Measurements from ENCODE around the gene SEC23B. TPM values are rescaled to one million over a fixed set of nuclear protein-coding genes. Genes with fewer than 3 reads are reported as not detected.

The SEC23B gene
- polyA plus RNA-seq, 3 donors, result 38.9 to 88.1 (median 68.4) TPM

DNA sequence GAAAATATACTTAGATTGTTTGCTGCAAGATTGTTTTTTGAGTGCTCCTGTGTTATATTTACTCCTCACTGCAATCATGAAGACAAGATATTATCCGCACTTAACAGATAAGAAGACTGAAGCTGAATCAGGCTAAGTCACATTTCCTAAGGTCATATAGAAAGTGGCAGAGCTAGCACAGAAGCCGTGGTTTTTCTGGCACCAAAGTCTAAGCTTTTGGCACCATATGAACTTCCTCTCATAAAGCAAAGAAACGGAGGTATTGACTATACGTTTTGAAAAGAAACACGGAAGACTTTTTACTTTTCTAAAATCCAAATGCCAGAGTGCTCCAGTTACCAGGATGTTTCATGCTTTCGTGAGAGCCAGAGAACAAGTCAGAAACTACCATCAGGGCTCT, 70.8 kb downstream of the SEC23B start:
- Histone ChIP-seq H3K27me3 (ENCODE audit: control insufficient read depth in 2 of 2, insufficient read depth in 2 of 2, low read length in 2 of 2) (no peaks in the 10 kb centered on the region), H3K36me3 (replicated peaks in 1 of 2; ENCODE audit: control insufficient read depth in 1 of 2, insufficient read depth in 2 of 2, low read length in 2 of 2) (no peaks in the 10 kb centered on the region), H3K9ac (ENCODE audit: insufficient read depth, low read length, poor library complexity, severe bottlenecking) (no peak overlapping the region), H3K4me3 (replicated peaks in 1 of 3; ENCODE audit: low read depth in 2 of 3, low read length in 3 of 3) (no peak overlapping the region), H3K4me1 (ENCODE audit: control insufficient read depth in 1 of 2, insufficient read depth in 2 of 2, low read length in 2 of 2) (peaks cover 0 to 3% of the 10 kb centered on the region in 2 donors), H3K27ac (ENCODE audit: low read depth in 1 of 2, low read length in 2 of 2) (no peak overlapping the region), H2AFZ (ENCODE audit: insufficient read depth, low read depth, low read length, poor library complexity, severe bottlenecking) (peak overlapping the region; percentile 79), H3K4me2 (replicated peaks; ENCODE audit: extremely low read depth, low read length, poor library complexity, severe bottlenecking) (no peak overlapping the region), H4K20me1 (ENCODE audit: insufficient read depth, low read length) (no peaks in the 10 kb centered on the region), H3K9me3 (replicated peaks in 1 of 2; ENCODE audit: control insufficient read depth in 1 of 2, insufficient read depth in 1 of 2, low read length in 2 of 2) (no peaks in the 10 kb centered on the region), H3K79me2 (ENCODE audit: insufficient read depth, low read length) (no peaks in the 10 kb centered on the region)
- TF ChIP-seq, protein P1, sequence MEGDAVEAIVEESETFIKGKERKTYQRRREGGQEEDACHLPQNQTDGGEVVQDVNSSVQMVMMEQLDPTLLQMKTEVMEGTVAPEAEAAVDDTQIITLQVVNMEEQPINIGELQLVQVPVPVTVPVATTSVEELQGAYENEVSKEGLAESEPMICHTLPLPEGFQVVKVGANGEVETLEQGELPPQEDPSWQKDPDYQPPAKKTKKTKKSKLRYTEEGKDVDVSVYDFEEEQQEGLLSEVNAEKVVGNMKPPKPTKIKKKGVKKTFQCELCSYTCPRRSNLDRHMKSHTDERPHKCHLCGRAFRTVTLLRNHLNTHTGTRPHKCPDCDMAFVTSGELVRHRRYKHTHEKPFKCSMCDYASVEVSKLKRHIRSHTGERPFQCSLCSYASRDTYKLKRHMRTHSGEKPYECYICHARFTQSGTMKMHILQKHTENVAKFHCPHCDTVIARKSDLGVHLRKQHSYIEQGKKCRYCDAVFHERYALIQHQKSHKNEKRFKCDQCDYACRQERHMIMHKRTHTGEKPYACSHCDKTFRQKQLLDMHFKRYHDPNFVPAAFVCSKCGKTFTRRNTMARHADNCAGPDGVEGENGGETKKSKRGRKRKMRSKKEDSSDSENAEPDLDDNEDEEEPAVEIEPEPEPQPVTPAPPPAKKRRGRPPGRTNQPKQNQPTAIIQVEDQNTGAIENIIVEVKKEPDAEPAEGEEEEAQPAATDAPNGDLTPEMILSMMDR (IDR thresholded peaks at IDR 0.05), result no peak
- no peak overlapping the region for H3K27ac Mint-ChIP-seq
- no peak overlapping the region for H3K4me3 Mint-ChIP-seq
- H3K4me1 Mint-ChIP-seq, result peaks cover 5% of the 10 kb centered on the region
- DNase-seq, result no peak
- no CpG with 5 or more reads among the region's 6 CpGs for WGBS (ENCODE audit: insufficient coverage)
- H3K9me3 Mint-ChIP-seq, result no peaks in the 10 kb centered on the region
- H3K36me3 Mint-ChIP-seq, result no peaks in the 10 kb centered on the region
- intact Hi-C loops (cut with micrococcal nuclease), result no loop called here
- H3K27me3 Mint-ChIP-seq (ENCODE audit: low read depth in 3 of 3), result peaks cover 0 to 3% (median 0%) of the 10 kb centered on the region in 3 donors

DNA sequence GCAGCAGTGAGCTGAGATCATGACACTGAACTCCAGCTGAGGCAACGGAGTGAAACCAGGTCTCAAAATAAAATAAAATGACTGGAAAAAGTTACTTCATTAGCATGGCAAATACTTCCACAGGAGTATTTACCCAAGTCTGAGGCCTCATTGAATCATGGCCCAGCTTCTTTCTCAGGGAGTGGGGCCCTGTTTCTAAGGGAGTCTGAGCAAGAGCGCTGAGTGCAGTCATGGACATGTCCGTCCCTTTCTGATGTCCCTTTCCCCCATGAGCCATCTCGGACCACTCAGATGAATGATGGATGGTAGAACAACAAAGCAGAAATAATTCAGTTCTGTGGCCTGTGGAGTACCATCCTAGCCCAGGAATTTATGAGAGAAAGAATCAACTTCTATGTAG, 72.3 kb downstream of the SEC23B start:
- H3K36me3 ChIP-seq (replicated peaks in 1 of 2; ENCODE audit: control insufficient read depth in 1 of 2, insufficient read depth in 2 of 2, low read length in 2 of 2), result no peaks in the 10 kb centered on the region
- H2AFZ ChIP-seq (ENCODE audit: insufficient read depth, low read depth, low read length, poor library complexity, severe bottlenecking), result no peak overlapping the region
- H3K27ac Mint-ChIP-seq, result no peak overlapping the region
- no peak overlapping the region for H3K27ac ChIP-seq (ENCODE audit: low read depth in 1 of 2, low read length in 2 of 2)
- H3K4me2 ChIP-seq (replicated peaks; ENCODE audit: extremely low read depth, low read length, poor library complexity, severe bottlenecking), result no peak overlapping the region
- no peaks in the 10 kb centered on the region for H3K79me2 ChIP-seq (ENCODE audit: insufficient read depth, low read length)
- peaks cover 0 to 3% of the 10 kb centered on the region in 2 donors for H3K4me1 ChIP-seq (ENCODE audit: control insufficient read depth in 1 of 2, insufficient read depth in 2 of 2, low read length in 2 of 2)
- DNase-seq, result no peak
- TF ChIP-seq, protein P1 (IDR thresholded peaks at IDR 0.05), result no peak
- no peak overlapping the region for H3K4me3 ChIP-seq (replicated peaks in 1 of 3; ENCODE audit: low read depth in 2 of 3, low read length in 3 of 3)
- H3K4me1 Mint-ChIP-seq, result peaks cover 5% of the 10 kb centered on the region
- intact Hi-C loops (cut with micrococcal nuclease), result loop anchor here (10.0 kb wide), 3 partner anchors 115 to 295 kb away; partner anchors contain the start of genes DZANK1 (in 2 of the 2), POLR3F (in 2 of the 2) and ZNF133 (in 1 of the 2)
- H3K27me3 ChIP-seq (ENCODE audit: control insufficient read depth in 2 of 2, insufficient read depth in 2 of 2, low read length in 2 of 2), result no peaks in the 10 kb centered on the region
- no peak overlapping the region for H3K9ac ChIP-seq (ENCODE audit: insufficient read depth, low read length, poor library complexity, severe bottlenecking)
- no peak overlapping the region for H3K4me3 Mint-ChIP-seq
- H3K36me3 Mint-ChIP-seq, result no peaks in the 10 kb centered on the region
- H3K27me3 Mint-ChIP-seq (ENCODE audit: low read depth in 3 of 3), result peaks cover 0 to 4% (median 2%) of the 10 kb centered on the region in 3 donors
- H4K20me1 ChIP-seq (ENCODE audit: insufficient read depth, low read length), result no peaks in the 10 kb centered on the region
- no peaks in the 10 kb centered on the region for H3K9me3 ChIP-seq (replicated peaks in 1 of 2; ENCODE audit: control insufficient read depth in 1 of 2, insufficient read depth in 1 of 2, low read length in 2 of 2)
- 90% methylated on average over 3 of the region's 4 CpGs for WGBS (ENCODE audit: insufficient coverage)
- no peaks in the 10 kb centered on the region for H3K9me3 Mint-ChIP-seq

Data from CD14-positive monocyte (primary cell).